B cell (primary cell): Measurements from ENCODE around the gene DBF4B. TPM values are rescaled to one million over a fixed set of nuclear protein-coding genes. Genes with fewer than 3 reads are reported as not detected.

Experiments
- ATAC-seq: fragments of 200-7000 bp; cut with Tn5 transposase; one replicate; pipeline ENCODE4 v1.10.0; 2021; ENCODE audit warnings: low read depth, mild to moderate bottlenecking, moderate number of reproducible peaks, moderate library complexity
- CTCF ChIA-PET: fragments of 350-600 bp; sonication (Branson Sonifier 250); formaldehyde crosslinking; loops from one replicate; lab custom pipeline; 2021; ENCODE audit warnings: antibody characterized with exemption, inconsistent platforms; lab: Charles Lee
- POLR2A ChIA-PET: fragments of 350-600 bp; sonication (Branson Sonifier 250); formaldehyde crosslinking; loops from one replicate; lab custom pipeline; 2021; ENCODE audit warnings: antibody characterized with exemption; lab: Charles Lee
- DNase-seq: peaks from one replicate; pipeline ENCODE4 v3.0.0; 2013
- H2AFZ ChIP-seq: 2 replicates; pipeline ENCODE4 v1.6.1; 2012; ENCODE audit warnings: mild to moderate bottlenecking, low read depth, low read length; ENCODE audit not compliant: insufficient read depth, poor library complexity, severe bottlenecking
- H3K27ac ChIP-seq, 2 donors: 1 replicate in 1 of 2; 2 replicates in 1 of 2; pipeline ENCODE4 v1.5.1; 2012 to 2013; ENCODE audit warnings: low read length in 2 of 2, mild to moderate bottlenecking in 2 of 2, moderate library complexity in 1 of 2
- H3K27me3 ChIP-seq, 4 experiments: fragments of 200-600 bp in 1 of 4; sonication (generic) in 1 of 4; replicated peaks in 1 of 4; 1 replicate in 2 of 4; 2 replicates in 2 of 4; pipeline versions ENCODE4 v1.6.1 to v1.7.0; 2013 to 2016; ENCODE audit warnings: low read length in 3 of 4, mild to moderate bottlenecking in 2 of 4, mixed read lengths in 1 of 4, moderate library complexity in 1 of 4; ENCODE audit not compliant: insufficient read depth in 4 of 4, control insufficient read depth in 3 of 4; ENCODE audit errors: control extremely low read depth in 1 of 4
- H3K36me3 ChIP-seq, 2 experiments: replicated peaks in 1 of 2; 1 replicate in 1 of 2; 2 replicates in 1 of 2; pipeline versions ENCODE4 v1.6.1 to v1.7.1; 2013; ENCODE audit warnings: low read length in 1 of 2; ENCODE audit not compliant: insufficient read depth in 2 of 2, control insufficient read depth in 1 of 2; ENCODE audit errors: control extremely low read depth in 1 of 2, extremely low read depth in 1 of 2
- H3K4me1 ChIP-seq, 2 donors: fragments of 200-600 bp in 1 of 2; sonication (generic) in 1 of 2; 1 replicate in 1 of 2; 2 replicates in 1 of 2; pipeline versions ENCODE4 v1.5.1 to v1.6.1; 2013 to 2017; ENCODE audit warnings: low read length in 2 of 2; ENCODE audit not compliant: control insufficient read depth in 2 of 2, insufficient read depth in 2 of 2
- H3K4me2 ChIP-seq: replicated peaks from 2 replicates; pipeline ENCODE3; 2012; ENCODE audit warnings: mild to moderate bottlenecking, low read depth, low read length; ENCODE audit not compliant: poor library complexity, severe bottlenecking
- H3K4me3 ChIP-seq, 5 experiments: fragments of 200-600 bp in 1 of 5; sonication (generic) in 1 of 5; 1 replicate in 3 of 5; 2 replicates in 2 of 5; pipeline versions ENCODE4 v1.5.1 to v1.7.0; 2011 to 2016; ENCODE audit warnings: low read length in 4 of 5, mild to moderate bottlenecking in 4 of 5, low read depth in 2 of 5, control low read depth in 1 of 5, moderate library complexity in 1 of 5; ENCODE audit not compliant: insufficient read depth in 1 of 5; ENCODE audit errors: control extremely low read depth in 1 of 5, extremely low read depth in 1 of 5
- H3K79me2 ChIP-seq: fragments of 200-600 bp; sonication (generic); one replicate; pipeline ENCODE4 v1.6.0; 2016; ENCODE audit warnings: low read length; ENCODE audit not compliant: control insufficient read depth, insufficient read depth
- H3K9ac ChIP-seq: fragments of 200-600 bp; sonication (generic); 2 replicates; pipeline ENCODE4 v1.6.1; 2017; ENCODE audit warnings: mild to moderate bottlenecking, low read length, moderate library complexity
- H3K9me3 ChIP-seq, 3 donors: one replicate each; pipeline versions ENCODE4 v1.6.1 to v1.7.1; 2013; ENCODE audit warnings: low read length in 2 of 3; ENCODE audit not compliant: control insufficient read depth in 2 of 3, insufficient read depth in 1 of 3; ENCODE audit errors: control extremely low read depth in 1 of 3
- H4K20me1 ChIP-seq: 2 replicates; pipeline ENCODE4 v1.6.0; 2012; ENCODE audit warnings: mild to moderate bottlenecking, low read length; ENCODE audit not compliant: insufficient read depth, control insufficient read depth, poor library complexity, severe bottlenecking
- H3K27ac Mint-ChIP-seq: one replicate; pipeline ENCODE4 v1.8.0; 2021; ENCODE audit warnings: mixed read lengths
- H3K27me3 Mint-ChIP-seq: one replicate; pipeline ENCODE4 v1.8.0; 2021; ENCODE audit warnings: mixed read lengths
- H3K4me1 Mint-ChIP-seq: one replicate; pipeline ENCODE4 v1.8.0; 2021; ENCODE audit warnings: mixed read lengths
- H3K4me3 Mint-ChIP-seq: one replicate; pipeline ENCODE4 v1.8.0; 2021; ENCODE audit warnings: mixed read lengths
- H3K9me3 Mint-ChIP-seq: one replicate; pipeline ENCODE4 v1.8.0; 2022; ENCODE audit warnings: mixed read lengths; ENCODE audit not compliant: insufficient read depth
- EZH2 ChIP-seq: IDR thresholded peaks from 2 replicates; pipeline ENCODE4 v1.6.1; 2012; ENCODE audit warnings: borderline replicate concordance, low read depth, mild to moderate bottlenecking, moderate library complexity, low read length; ENCODE audit not compliant: insufficient read depth, poor library complexity, severe bottlenecking
- WGBS: methylation state at CpG from one replicate; pipeline ENCODE4 v1.1.5; 2013; ENCODE audit warnings: missing lambda C conversion rate; ENCODE audit not compliant: insufficient coverage; 5-methylcytosine and 5-hydroxymethylcytosine counted together
- intact Hi-C: fragments of 100-400 bp; cut with micrococcal nuclease; formaldehyde crosslinking; loops from one replicate; pipeline ENCODE4 v1.10.0; 2022
- polyA plus RNA-seq: library from polyadenylated mRNA; depleted of rRNA; stranded (reverse); fragments of >200 nt; gene quantifications from 2 replicates; pipeline ENCODE4 v1.2.3, GENCODE V29; 2012
- total RNA-seq, 2 donors: library from RNA; stranded (reverse); fragments of 120-200 nt in 1 of 2; gene quantifications; 1 replicate in 1 of 2; 2 replicates in 1 of 2; pipeline versions ENCODE4 v1.2.3 to v1.2.4, GENCODE V29; 2013 to 2022
- TF ChIP-seq, protein P1 (sequence below): fragments of 200-600 bp; IDR thresholded peaks from one replicate; pipeline ENCODE4 v1.8.0; 2022; ENCODE audit warnings: antibody characterized with exemption, mild to moderate bottlenecking

The DBF4B gene
- total and polyA plus RNA-seq, 2 donors (not counting 1 experiment from before 2014, with no cell fraction given): 10.9 to 15.9 TPM

DNA sequence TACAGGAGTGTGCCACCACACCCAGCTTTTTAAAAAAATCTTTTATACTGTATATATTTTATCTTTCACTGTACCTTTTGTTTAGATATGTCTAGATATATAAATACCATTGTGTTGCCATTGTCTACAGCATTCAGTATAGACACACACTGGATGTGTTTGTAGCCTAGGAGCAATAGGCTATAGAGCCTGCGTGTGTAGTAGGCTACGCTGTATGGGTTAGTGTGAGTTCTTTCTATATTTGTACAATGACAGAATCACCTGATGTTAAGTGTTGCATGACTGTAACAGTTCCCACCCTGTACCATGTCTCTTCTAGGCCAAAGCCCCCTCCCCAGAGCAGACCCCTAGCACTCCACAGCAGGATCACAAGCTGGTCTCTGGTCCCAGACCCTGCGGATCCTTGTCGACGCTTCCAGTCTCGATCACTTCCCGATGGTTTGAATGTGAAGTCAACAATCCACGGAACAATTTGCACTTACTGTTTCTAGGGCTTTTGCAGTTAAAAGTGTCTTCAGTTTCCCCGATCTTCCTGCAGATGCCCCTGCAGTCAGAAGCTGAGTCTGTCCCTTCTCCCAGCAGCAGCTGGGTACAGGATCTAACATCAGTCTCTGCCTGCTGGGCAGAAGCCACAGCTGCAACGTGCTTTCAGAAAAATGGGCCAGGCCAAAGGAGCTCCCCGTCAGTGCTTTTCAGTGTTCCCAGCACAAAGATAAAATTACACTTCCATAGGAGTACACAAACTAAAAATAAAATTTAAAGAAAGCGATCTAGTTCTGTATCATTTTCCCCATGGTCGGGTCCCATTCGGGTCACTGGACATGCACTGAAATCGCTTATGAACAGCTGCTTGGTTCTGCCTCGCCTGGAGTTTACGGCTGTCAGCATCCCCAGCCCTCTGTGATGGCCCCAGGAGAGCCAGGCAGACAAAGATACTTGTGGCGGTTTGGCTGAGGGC is 85.7 kb downstream of the DBF4B start:
- Histone ChIP-seq H3K9ac (no peak overlapping the region), H3K9me3 (no peaks in the 10 kb centered on the region), H2AFZ (no peak overlapping the region), H3K79me2 (no peaks in the 10 kb centered on the region), H3K36me3 (no peaks in the 10 kb centered on the region), H3K27me3 (no peaks in the 10 kb centered on the region), H3K4me3 (no peak overlapping the region), H3K27ac (no peak overlapping the region), H3K4me1 (no peaks in the 10 kb centered on the region), H4K20me1 (no peaks in the 10 kb centered on the region), H3K4me2 (no peak overlapping the region)
- Mint-ChIP-seq H3K27ac (no peak overlapping the region), H3K9me3 (no peaks in the 10 kb centered on the region), H3K4me1 (no peaks in the 10 kb centered on the region), H3K27me3 (peaks cover 2% of the 10 kb centered on the region), H3K4me3 (no peak overlapping the region)
- intact Hi-C loops: no loop called here
- CTCF ChIA-PET: interaction anchor here (1.4 kb wide), 1 partner anchor 13 kb away, joined by 4 read pairs; no protein-coding TSS in a partner anchor
- ATAC-seq: no peak
- no peak for TF ChIP-seq EZH2
- TF ChIP-seq, protein P1, sequence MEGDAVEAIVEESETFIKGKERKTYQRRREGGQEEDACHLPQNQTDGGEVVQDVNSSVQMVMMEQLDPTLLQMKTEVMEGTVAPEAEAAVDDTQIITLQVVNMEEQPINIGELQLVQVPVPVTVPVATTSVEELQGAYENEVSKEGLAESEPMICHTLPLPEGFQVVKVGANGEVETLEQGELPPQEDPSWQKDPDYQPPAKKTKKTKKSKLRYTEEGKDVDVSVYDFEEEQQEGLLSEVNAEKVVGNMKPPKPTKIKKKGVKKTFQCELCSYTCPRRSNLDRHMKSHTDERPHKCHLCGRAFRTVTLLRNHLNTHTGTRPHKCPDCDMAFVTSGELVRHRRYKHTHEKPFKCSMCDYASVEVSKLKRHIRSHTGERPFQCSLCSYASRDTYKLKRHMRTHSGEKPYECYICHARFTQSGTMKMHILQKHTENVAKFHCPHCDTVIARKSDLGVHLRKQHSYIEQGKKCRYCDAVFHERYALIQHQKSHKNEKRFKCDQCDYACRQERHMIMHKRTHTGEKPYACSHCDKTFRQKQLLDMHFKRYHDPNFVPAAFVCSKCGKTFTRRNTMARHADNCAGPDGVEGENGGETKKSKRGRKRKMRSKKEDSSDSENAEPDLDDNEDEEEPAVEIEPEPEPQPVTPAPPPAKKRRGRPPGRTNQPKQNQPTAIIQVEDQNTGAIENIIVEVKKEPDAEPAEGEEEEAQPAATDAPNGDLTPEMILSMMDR: no peak
- POLR2A ChIA-PET: no interaction called here
- no peak for DNase-seq
- WGBS: 92% methylated on average over 16 of the region's 18 CpGs

- POLR2A ChIA-PET: no interaction called here
- Histone ChIP-seq H3K4me1 (no peaks in the 10 kb centered on the region), H4K20me1 (no peaks in the 10 kb centered on the region), H3K27me3 (no peaks in the 10 kb centered on the region), H3K79me2 (no peaks in the 10 kb centered on the region), H3K27ac (no peak overlapping the region), H3K9me3 (no peaks in the 10 kb centered on the region), H2AFZ (no peak overlapping the region), H3K4me2 (no peak overlapping the region), H3K36me3 (no peaks in the 10 kb centered on the region), H3K4me3 (no peak overlapping the region), H3K9ac (no peak overlapping the region)
- no peak overlapping the region for H3K4me3 Mint-ChIP-seq
- no peaks in the 10 kb centered on the region for H3K4me1 Mint-ChIP-seq
- H3K27ac Mint-ChIP-seq: no peak overlapping the region
- H3K27me3 Mint-ChIP-seq: peaks cover 2% of the 10 kb centered on the region
- TF ChIP-seq, protein P1: no peak
- TF ChIP-seq EZH2: no peak
- CTCF ChIA-PET: interaction anchor here (1.4 kb wide), 1 partner anchor 14 kb away, joined by 4 read pairs; no protein-coding TSS in a partner anchor
- H3K9me3 Mint-ChIP-seq: no peaks in the 10 kb centered on the region
- DNase-seq: no peak
- 52% methylated on average over 4 of the region's 10 CpGs for WGBS
- no peak for ATAC-seq
- intact Hi-C loops: no loop called here
Observed at GRCh38 chr17:44794851-44795413, 86.5 kb downstream of the DBF4B start.
